HG02759 (cell line): ENCODE data around the gene S100A9.
"Not testable (repeated sequence)": the region's sequence is repeated elsewhere in the genome, so short reads cannot be mapped to it uniquely, and the experiment has no call there.

Experiments used
- ATAC-seq: cut with Tn5 transposase; IDR thresholded peaks from one replicate; pipeline ENCODE4 v1.9.1; 2021; ENCODE audit warnings: mild to moderate bottlenecking, moderate library complexity; ENCODE audit not compliant: unreplicated experiment

The S100A9 gene

GRCh38 chr1:153357853-153358690, at the start of gene S100A9:
Gene S100A9 (plus strand): TSS chr1:153357854. CDS start chr1:153358284, 430 bp downstream.
- no peak for ATAC-seq

- no peak for ATAC-seq
Observed at GRCh38 chr1:153308540-153308939, 49.1 kb upstream of the S100A9 start.

- ATAC-seq = no peak
Observed at GRCh38 chr1:153309441-153309840, 48.2 kb upstream of the S100A9 start.

GRCh38 chr1:153310526-153310925, 47.1 kb upstream of the S100A9 start:
- ATAC-seq = no peak

- ATAC-seq = no peak
Observed at GRCh38 chr1:153312570-153313186, 45.0 kb upstream of the S100A9 start, which contains the start of gene PGLYRP3. Gene PGLYRP3 (minus strand): TSS chr1:153312952. CDS start chr1:153310665, 2,287 bp downstream.

GRCh38 chr1:153313288-153313687, 44.4 kb upstream of the S100A9 start:
- ATAC-seq = no peak

GRCh38 chr1:153314388-153314787, 43.3 kb upstream of the S100A9 start:
- not testable (repeated sequence) for ATAC-seq

- ATAC-seq = not testable (repeated sequence)
Observed at GRCh38 chr1:153316013-153316412, 41.6 kb upstream of the S100A9 start.

- not testable (repeated sequence) for ATAC-seq
Observed at GRCh38 chr1:153318145-153318544, 39.5 kb upstream of the S100A9 start.

- no peak for ATAC-seq
Observed at GRCh38 chr1:153322568-153322967, 35.1 kb upstream of the S100A9 start.

GRCh38 chr1:153324912-153325311, 32.7 kb upstream of the S100A9 start:
- no peak for ATAC-seq

- no peak for ATAC-seq
Observed at GRCh38 chr1:153333902-153334301, 23.8 kb upstream of the S100A9 start.

GRCh38 chr1:153336650-153337049, 21.0 kb upstream of the S100A9 start:
- ATAC-seq = no peak

GRCh38 chr1:153337980-153338853, 19.4 kb upstream of the S100A9 start:
- ATAC-seq = no peak

- ATAC-seq = no peak
Observed at GRCh38 chr1:153339802-153340201, 17.9 kb upstream of the S100A9 start.

- no peak for ATAC-seq
Observed at GRCh38 chr1:153340356-153340755, 17.3 kb upstream of the S100A9 start.

- no peak for ATAC-seq
Observed at GRCh38 chr1:153341431-153341934, 16.2 kb upstream of the S100A9 start.

GRCh38 chr1:153342178-153342577, 15.5 kb upstream of the S100A9 start:
- no peak for ATAC-seq

- ATAC-seq = no peak
Observed at GRCh38 chr1:153343040-153343681, 14.5 kb upstream of the S100A9 start.
